AG10803 (cell line): Measurements from ENCODE around the gene GAA.

Experiments
- DNase-seq: peaks from one replicate; pipeline ENCODE4 v3.0.0; 2010; ENCODE audit warnings: low read depth
- H3K4me3 ChIP-seq: 2 replicates; pipeline ENCODE4 v1.5.1; 2011; ENCODE audit warnings: mild to moderate bottlenecking, low read length, control low read depth
- TF ChIP-seq, protein P1 (sequence below): conservative IDR thresholded peaks from 2 replicates; pipeline ENCODE4 v1.5.1; 2011; ENCODE audit warnings: mild to moderate bottlenecking, low read length, control low read depth, inconsistent platforms

Gene GAA

GRCh38 chr17:80112471-80113032 lies 11.2 kb downstream of the GAA start:
- TF ChIP-seq, protein P1, sequence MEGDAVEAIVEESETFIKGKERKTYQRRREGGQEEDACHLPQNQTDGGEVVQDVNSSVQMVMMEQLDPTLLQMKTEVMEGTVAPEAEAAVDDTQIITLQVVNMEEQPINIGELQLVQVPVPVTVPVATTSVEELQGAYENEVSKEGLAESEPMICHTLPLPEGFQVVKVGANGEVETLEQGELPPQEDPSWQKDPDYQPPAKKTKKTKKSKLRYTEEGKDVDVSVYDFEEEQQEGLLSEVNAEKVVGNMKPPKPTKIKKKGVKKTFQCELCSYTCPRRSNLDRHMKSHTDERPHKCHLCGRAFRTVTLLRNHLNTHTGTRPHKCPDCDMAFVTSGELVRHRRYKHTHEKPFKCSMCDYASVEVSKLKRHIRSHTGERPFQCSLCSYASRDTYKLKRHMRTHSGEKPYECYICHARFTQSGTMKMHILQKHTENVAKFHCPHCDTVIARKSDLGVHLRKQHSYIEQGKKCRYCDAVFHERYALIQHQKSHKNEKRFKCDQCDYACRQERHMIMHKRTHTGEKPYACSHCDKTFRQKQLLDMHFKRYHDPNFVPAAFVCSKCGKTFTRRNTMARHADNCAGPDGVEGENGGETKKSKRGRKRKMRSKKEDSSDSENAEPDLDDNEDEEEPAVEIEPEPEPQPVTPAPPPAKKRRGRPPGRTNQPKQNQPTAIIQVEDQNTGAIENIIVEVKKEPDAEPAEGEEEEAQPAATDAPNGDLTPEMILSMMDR = no peak
- DNase-seq = no peak
- no peak overlapping the region for H3K4me3 ChIP-seq

DNA sequence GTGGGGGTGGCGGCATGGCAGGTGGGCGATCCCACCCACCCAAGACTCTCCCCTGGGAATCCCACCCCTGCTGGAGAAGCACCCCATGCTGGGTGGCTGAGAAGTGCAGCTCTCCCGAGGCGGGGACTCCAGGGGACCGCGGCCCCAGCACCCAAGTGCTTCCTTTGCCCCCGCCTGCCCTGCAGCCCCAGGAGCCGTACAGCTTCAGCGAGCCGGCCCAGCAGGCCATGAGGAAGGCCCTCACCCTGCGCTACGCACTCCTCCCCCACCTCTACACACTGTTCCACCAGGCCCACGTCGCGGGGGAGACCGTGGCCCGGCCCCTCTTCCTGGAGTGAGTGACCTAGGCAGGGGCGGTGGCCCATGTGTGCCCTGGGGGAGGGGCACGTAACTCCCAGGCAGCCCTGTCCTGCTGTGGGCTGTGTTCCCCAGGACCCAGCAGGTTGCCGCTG lies 11.7 kb downstream of the GAA start:
- DNase-seq = no peak
- H3K4me3 ChIP-seq = no peak overlapping the region
- TF ChIP-seq, protein P1 = no peak

DNA sequence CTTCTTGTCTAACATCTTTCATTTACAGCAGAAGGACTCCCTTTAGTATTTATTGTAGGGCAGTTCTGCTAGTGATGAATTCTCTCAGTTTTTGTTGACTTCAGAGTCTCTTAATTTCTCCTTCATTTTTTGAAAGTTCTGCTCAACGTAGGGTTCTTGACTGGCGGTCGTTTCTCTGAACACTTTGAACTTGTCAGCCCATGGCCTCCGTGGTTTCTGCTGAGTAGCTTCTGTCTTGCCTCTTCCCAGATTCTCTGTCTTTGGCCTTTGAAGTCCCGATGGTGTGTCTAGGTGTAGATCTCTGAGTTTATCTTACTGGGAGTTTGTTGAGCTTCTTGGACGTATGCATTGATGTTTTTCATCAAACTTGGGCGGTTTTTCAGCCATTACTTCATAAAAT lies 13.4 kb downstream of the GAA start:
- TF ChIP-seq, protein P1 = no peak
- no peak for DNase-seq
- no peak overlapping the region for H3K4me3 ChIP-seq

DNA sequence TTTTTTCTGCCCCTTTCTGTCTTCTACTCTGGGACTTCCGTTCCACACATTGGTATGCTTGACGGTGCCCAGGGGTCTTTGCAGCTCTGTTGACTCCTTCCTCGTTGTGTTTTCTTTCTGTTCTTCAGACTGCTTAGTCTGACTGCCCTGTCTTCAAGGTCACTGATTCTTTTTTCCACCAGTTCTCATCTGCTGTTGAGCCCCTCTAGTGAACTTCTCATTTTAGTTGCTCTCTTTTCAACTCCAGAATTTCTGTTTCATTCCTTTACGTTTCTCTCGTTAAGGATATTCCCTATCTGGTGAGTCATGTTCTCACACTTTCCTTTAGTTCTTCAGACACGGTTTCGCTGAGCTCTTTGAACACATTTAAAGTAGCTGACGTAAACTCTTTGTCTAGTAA lies 13.8 kb downstream of the GAA start:
- no peak overlapping the region for H3K4me3 ChIP-seq
- TF ChIP-seq, protein P1 = no peak
- DNase-seq = no peak

GRCh38 chr17:80116276-80116920 lies 15.0 kb downstream of the GAA start:
- DNase-seq = no peak
- TF ChIP-seq, protein P1 = no peak

DNA sequence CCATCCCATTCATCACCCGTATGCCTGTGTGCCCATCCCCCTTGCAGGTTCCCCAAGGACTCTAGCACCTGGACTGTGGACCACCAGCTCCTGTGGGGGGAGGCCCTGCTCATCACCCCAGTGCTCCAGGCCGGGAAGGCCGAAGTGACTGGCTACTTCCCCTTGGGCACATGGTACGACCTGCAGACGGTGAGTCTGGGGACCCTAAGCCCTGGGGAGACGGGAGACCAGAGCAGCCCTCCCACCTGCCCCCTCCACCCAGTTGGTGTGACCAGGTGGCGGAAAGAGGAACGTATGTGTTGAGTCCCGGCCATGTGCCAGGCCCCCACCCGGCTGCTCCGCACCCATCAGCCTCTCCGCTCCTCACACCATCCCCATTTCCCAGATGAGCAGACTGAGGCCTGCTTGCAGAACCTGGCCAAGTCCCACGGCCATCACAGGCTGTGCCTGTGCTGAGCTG lies 15.6 kb downstream of the GAA start:
- no peak overlapping the region for H3K4me3 ChIP-seq
- TF ChIP-seq, protein P1 = no peak
- no peak for DNase-seq

More at GRCh38 chr17:80116276-80116920, 15.0 kb downstream of the GAA start:
- no peak overlapping the region for H3K4me3 ChIP-seq
